Measurements from ENCODE around the gene CETN3.
"Not testable (repeated sequence)": the region's sequence is repeated elsewhere in the genome, so short reads cannot be mapped to it uniquely, and the experiment has no call there.

The CETN3 gene

DNA sequence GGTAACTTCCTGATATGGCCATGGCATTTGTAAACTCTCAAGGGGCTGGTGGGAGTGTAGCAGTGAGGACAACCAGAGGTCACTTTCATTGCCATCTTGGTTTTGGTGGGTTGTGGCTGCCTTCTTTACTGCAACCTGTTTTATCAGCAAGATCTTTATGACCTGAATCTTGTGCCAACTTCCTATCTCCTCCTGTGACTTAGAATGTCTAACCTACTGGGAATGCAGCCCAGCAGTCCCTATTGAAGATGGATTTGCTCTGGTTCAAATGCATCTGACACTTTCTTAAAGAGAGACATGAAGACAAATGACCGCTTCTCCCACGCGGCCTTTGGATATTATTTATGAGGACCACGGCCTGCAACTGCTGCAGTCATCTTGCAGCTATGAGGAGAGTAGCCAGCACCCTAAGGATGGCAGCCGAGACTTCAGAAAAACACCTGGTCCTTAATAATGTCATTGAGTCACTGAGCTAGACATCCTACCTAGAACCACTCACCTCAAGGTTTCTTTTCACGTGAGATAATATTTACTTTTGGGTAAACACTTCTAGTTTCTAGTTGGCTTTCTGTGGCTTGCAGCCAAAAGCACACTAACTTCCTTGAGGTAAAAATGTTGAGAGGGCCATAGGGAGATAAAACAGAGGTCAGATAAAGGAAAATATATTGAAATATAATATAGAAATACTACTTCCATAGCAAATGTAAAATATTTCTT lies 28.2 kb downstream of the CETN3 start:
- no peak for DNase-seq

DNA sequence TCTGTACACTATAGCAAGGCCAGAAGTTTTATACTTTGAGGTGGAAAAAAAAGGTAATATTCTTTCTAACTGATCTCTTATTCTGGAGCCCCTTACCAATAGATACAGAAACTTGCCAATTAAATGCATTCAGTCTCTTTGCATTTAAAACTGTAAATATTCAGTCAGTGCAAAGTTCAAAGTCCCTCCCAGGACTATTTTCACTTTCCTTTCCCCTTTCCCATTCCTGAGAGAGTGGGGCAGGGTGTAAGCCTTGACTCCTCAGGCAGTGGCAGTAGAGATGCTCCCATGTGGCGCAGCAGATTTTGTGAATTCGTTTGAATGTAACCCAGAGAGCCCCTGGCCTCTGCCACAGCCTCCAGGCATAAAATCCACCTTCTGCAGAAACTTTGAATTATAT lies 29.9 kb downstream of the CETN3 start:
- DNase-seq = no peak

DNA sequence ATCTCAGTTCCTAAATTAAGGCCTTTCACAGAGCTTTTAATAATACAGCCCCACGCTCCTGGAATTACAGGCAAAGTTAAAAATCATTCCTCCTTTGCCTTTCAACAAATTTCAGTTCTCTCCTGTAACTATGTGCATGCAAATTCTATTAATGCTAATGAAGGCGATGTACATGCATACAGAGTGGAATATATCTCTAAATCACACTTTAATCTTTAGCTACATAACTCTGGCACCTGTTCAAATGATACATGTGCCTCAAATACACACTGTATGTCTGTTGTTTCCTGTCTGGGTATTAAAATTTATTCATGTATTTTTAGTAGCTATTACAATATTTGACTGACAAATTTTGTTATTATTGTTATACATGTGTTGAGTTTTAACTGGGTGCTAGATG lies 30.8 kb downstream of the CETN3 start:
- no peak for DNase-seq

DNA sequence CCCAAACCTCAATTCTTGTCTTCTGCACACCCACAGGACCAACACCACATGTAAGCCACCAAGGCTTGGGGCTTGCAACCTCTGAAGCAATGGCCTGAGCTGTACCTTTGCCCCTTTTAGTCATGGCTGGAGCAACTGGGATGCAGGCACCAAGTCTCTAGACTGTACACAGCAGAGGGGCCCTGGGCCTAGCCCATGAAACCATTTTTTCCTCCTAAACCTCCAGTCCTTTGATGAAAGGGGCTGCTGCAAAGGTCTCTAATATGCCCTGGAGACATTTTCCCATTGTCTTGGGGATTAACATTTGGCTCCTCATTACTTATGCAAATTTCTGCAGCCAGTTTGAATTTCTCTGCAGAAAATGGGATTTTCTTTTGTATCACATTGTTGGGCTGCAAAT lies 38.3 kb downstream of the CETN3 start:
- not testable (repeated sequence) for DNase-seq

DNA sequence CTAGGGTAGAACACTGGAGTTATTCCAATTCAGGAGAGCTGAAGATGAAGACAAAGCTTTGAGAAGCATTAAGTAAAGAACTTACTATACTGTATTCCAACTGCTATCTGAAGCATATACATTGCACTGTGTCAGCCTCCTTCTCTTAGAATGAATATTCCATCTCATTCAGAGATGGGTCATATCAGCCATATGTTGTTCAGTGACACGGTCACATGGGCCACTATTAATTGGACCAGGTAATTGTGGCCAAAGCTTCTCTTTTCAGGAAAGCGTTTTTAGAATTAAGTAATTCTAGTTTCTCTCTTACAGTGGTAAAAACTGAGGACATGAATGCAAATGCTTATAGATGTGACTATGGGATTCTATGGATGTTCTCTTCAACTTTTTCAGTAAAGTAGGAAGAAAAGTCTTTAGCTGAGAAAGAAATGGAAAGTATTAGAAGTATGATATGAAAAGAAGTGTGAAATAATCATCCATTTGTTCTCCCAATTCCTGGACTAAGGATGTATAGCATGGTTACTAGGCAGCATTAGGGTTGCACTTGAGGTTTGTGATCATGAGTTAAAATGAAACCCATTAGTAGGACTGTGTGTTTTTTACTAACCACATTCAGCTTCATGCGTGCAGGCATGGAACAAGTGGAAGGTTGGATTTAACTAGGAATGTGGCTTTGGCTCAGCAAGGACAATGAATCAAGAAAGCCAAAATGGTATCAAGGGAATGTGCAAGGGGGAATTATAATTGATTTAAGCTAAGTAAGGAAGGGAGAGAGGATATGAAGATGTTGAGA lies 40.9 kb downstream of the CETN3 start:
- no peak for DNase-seq

DNA sequence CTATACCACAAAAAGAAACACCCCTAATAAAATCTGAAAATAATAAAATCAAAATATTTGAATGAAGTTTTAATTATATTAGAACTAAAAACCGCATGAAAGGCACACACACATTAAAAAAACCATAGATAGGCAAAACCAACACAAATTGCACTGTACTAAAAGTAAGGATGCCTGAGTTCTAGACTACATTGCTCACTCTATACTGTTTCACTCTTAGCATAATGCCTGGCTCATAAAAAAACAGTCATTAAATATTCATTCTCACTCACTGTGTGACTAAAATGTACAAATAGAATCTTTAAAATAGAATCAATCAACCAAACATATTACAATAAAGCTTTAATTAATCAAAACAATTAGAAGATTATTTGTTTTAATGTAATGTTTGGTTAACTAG lies 41.7 kb downstream of the CETN3 start:
- DNase-seq = no peak

DNA sequence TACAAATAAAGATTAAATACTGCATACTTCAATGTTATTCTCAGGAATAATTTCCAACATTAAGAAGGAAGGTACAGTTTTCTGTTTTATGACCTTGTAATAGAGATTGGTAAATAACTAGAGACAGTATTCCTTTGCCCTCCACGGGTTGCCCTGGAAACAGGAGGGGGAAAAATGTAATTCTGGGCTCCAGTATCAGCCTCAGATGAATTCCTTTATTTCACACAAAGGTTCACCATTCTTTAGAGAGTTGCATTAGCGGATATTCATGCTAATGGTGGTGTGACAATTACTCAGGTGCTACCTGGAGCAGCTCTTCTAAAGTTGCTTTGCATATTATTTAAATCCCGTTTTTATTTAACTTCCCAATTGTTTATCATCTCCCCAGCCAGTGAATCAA lies 42.6 kb downstream of the CETN3 start:
- DNase-seq = no peak

DNA sequence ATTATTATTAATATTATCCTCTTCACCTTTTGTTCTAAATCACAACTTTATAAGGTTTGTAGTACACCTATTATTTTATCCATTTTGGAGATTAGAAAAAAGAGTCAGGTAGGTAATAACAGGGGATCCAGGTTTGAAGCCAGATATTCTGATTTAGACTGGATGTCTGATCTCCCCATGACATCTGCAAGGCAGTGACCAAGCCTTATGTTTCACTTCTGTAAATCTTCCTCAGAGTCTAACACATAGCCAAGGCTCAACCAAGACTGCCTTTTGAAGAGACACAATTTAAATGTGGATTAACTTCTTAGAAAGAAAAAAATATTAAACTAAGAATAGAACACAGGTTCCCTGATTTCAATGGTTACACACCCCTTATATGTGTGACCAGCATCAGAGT lies 44.2 kb downstream of the CETN3 start:
- no peak for DNase-seq

DNA sequence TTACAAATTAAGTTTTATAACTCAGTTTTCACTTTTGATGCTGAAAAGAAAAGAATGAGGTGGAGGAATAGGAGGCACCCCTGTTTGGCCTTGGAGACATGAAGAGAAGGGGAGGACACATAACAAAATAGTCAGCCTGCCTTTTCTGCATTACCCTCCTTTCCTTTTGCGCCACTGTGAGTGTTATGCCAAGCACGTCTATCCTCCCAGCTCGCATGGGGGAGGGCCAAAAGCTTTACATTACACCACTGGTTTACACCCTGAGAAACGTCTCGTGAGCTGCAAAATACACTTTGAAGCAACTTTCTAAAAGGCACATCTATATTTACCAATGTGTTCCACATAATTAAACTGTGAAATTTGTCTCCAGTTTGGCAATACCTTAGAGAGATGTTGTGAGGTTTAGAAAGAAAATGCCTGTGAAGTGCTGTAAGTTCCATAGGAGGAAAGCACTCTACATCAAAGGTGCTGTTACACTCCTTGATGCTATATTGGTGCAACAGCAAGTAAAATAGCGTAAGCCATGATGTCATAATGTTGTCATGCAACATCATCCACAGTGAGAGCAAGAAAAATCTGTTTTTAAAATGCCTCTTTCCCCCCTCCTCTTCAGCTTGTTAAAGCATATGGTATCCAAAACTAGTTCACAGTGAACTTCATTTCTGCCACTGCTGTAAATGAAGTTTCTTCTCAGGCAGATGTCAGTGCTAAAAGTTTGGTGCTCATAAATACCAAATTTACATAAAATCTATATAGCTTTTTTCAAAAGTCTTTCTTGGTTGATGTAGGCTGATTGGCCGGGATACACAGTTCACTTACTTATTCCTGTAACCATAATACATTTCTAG lies 50.3 kb downstream of the CETN3 start:
- DNase-seq = no peak

DNA sequence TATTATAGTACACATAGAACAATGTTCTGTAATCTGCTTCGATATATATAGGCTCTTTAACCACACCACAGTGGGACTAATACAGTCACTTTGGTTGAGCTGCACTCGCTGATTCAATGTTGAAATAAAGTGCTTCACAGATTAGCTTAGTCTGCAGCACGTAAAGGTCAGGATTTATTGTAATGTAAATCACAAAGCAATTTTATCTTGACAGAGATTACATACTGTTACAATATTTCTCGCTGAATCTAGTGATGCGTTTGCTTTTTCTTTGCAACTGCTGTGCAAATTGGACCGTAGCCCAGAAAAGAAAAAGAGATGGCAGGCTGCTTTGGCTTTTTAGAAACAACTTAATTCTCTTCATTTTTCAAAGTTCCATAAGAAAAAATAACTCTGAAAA lies 52.9 kb downstream of the CETN3 start:
- no peak for DNase-seq

DNA sequence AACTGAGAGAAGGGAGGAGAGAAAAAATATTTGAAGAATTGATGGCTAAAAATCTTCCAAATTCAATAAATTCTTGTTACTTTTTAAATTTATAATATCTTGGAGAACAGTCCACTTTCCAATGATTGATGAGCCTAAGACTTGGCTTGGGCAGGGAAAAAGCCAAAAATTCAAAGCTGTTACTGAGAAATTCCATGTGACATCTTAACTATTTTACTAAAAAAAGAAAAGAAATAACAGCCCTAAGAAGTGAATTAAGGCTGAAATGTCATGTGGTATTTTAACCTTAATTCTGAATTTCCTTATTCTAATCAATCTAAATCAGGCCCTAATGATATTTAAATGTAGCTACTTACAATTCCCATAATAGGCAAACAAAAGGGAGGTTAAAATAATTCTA lies 53.4 kb downstream of the CETN3 start:
- no peak for DNase-seq

DNA sequence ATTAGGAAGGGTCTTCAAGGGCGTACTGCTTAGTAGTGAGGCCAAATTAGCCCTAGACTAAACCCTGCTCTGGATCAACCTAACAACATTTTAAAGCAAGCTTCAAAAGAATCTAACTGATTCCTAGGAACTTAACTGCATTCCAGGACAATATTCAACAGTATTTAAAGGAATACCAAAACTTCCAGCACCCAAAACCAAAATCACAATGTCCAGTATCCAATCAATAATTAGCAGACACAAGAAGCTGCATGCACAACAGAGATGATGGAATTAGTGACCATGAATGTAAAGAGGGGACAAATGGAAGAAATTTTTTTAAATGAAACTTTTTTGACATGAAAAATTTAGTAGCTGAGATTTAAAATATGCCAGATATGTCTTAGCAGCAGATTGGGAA lies 53.9 kb downstream of the CETN3 start:
- DNase-seq = no peak

DNA sequence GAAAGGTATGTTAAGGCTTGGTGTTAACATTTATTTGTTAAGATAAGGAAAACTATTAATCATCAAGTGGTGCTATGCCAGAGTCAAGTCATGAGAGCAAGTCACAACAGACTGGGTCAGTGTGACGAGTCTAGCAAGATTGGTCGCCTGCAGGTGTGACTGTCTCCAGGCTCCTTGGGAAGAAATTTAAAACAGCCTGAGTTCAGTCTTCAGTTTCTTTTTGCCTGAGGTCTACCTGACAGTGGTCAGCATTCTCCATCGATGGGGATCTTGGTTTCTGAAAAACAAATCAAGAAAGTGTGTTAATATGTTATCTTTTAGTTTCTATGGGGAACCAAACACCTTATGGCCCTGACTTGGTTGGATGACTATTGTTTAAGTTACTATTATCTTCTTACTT lies 56.3 kb downstream of the CETN3 start:
- no peak for DNase-seq

DNA sequence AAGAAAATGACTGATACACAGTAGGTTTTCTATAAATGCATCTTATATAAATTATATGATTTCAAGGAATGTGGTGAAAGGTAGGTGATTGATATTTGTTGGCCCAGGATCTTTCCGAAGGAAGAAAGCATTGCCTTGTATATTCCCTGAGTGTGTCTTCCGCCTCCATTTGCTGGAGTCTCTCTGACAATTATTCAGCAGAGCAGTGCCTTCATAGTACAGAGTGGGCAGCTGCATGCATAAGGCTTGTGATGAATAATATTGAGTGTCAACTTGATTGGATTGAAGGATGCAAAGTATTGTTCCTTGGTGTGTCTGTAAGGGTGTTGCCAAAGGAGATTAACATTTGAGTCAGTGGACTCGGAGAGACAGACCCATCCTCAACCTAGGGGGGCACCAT lies 58.5 kb downstream of the CETN3 start:
- no peak for DNase-seq

DNA sequence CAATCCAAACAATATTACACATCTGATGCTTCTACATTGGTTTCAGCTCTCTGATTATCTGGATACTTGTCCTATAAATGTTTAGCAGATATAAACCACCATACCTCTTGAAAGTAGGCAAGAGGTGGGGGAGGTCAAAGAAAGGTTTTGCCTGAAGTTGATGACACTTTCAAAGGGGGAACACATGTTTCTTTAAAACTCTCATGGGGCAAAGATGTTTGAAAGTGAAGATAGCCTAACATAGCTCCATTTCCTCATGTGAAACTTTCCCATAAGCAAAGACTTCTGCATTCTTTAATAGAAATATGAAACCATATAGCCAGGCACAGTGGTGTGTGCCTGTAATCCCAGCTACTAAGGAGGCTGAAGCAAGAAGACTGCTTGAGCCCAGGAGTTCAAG lies 62.1 kb downstream of the CETN3 start:
- DNase-seq = no peak

DNA sequence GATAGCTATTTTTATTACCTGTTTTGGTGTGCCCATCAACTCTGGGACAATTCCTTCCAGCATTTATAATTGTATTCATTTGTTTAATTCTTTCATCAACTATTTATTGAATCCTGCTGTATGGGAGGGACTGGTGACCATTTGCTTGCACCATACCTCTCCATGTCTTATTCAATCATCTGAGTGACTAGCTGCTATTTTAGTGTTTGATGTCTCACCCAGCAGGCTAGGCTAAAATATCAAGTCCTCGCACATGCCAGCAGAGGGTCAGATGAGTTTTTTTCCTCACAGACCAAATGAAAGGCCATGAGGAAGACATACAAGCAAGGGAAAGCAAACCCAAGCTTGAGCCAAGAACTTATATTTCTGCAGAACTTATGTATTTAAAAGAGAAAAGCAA lies 63.9 kb downstream of the CETN3 start:
- no peak for DNase-seq

DNA sequence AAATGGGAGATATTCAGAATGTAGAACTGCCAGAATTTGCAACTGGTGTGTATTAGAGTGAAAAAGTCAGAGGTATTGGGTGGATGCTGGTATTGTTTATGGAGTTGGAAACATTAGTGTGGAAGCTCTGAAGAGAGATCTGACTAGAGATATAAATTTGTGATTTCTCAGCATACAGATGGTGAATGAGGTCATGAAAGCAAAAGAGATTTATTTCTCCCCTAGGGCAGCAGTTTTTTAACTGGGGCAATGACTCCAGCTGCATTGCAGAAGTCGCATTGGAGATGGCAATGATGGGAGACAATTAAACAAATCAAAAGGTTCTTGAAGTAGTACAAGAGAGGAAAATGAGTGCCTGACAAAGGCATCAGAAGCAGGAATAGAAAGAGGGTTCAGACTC lies 64.9 kb downstream of the CETN3 start:
- no peak for DNase-seq

DNA sequence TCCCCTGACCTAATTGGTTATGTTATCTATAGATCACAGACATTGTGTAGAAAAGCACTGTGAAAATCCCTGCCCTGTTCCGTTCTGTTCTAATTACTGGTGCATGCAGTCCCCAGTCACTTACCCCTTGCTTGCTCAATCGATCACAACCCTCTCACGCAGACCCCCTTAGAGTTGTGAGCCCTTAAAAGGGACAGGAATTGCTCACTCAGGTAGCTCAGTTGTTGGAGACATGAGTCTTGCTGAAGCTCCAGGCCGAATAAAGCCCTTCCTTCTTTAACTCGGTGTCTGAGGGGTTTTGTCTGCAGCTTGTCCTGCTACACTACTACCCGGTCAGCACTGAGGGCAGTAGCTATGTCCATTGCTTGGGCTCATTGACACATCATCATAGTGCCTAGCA lies 65.8 kb downstream of the CETN3 start:
- not testable (repeated sequence) for DNase-seq

DNA sequence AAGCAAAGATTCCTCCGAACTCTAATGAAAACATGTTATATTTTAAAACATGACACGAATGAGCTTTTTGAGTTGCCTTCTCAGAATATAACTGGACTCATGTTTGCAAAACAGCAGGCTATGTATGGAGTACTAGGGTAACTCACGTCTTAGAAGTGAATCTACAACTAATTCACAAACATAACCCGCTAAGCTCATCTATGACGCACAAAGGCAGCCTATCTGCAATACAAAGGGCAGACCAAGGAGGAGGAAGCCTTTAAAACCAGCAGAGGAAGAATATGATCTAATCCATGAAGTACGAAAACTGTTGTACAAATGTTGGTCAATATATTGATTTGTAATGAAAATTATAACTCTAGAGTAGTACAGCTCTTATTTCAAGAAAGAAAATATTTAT lies 67.0 kb downstream of the CETN3 start:
- DNase-seq = no peak
